ENCODE data around the gene CAMK2G. TPM values are rescaled to one million over a fixed set of nuclear protein-coding genes. Genes with fewer than 3 reads are reported as not detected.
"Not testable (repeated sequence)": the region's sequence is repeated elsewhere in the genome, so short reads cannot be mapped to it uniquely, and the experiment has no call there.

Gene CAMK2G
- total RNA-seq = 10 to 100 TPM; 12.0 to 12.4 TPM
- long read RNA-seq, partial matches to known transcripts = 4 of 37 reads
- long read RNA-seq, other reads (novel, unspliced or antisense) = 24 of 37 reads

DNA sequence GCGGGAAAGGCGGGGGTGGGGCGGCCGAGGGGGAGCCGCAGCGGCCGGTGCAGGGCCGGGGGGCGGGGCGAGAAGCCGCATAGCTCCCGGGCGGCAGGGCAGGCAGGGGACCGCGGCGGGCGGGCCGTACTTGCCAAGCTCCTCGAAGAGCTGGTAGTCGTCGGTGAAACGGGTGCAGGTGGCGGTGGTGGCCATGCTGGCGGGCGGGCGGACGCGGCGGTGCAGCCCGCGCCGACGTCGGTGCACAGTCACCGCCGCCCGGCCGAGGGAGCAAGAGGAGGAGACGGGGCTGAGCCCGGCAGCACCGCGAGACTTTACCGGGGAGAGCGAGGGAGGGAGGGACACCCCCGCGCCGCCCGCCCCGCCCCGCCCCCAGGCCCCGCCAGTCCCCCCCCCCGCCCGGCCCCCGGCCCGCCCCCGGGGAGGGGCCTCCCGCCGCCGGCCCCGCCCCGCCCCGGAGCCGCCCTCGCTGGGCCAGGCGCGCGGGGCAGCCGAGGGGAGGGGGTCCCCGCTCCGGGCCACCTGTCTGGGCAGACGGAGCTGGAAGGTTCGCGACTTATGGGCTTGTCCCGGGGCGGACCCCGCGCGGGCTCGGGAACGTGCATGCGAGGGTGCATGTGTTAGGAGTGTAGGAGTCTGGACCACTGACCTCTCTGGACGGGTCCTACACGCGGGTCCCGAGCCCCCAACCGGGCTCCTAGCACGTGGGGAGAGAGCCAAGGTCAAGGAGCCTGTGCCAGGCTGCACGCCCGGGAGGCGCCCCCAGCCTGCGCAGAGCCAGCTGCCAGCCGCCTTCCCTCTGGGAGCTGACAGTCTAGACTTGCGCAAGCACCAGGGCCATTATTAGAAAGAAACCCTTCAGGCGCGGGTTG, at the start of gene CAMK2G:
CAMK2G (minus strand) TSS at position 289 of the 872 bp plus-strand sequence; CDS start at position 195, 94 bp downstream.
- ATAC-seq (peak; percentile 93 to 94), DNase-seq (peak; percentile 84)
- intact Hi-C loops (cut with DNase I) = no loop called here

DNA sequence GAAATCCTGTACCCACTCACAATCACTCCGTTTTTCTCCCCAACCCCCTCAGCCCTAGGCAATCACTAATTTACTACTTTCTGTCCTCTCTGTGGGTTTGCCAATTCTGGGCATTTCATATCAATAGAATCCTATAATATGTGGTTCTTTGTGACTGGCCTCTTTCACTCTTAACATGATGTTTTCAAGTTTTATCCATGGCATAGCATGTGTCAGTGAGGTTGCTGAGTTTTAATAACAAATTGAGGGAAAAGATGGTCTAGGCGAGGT, 48.4 kb upstream of the CAMK2G start:
- DNase-seq (no peak), ATAC-seq (no peak)
- intact Hi-C loops (cut with DNase I) = no loop called here

DNA sequence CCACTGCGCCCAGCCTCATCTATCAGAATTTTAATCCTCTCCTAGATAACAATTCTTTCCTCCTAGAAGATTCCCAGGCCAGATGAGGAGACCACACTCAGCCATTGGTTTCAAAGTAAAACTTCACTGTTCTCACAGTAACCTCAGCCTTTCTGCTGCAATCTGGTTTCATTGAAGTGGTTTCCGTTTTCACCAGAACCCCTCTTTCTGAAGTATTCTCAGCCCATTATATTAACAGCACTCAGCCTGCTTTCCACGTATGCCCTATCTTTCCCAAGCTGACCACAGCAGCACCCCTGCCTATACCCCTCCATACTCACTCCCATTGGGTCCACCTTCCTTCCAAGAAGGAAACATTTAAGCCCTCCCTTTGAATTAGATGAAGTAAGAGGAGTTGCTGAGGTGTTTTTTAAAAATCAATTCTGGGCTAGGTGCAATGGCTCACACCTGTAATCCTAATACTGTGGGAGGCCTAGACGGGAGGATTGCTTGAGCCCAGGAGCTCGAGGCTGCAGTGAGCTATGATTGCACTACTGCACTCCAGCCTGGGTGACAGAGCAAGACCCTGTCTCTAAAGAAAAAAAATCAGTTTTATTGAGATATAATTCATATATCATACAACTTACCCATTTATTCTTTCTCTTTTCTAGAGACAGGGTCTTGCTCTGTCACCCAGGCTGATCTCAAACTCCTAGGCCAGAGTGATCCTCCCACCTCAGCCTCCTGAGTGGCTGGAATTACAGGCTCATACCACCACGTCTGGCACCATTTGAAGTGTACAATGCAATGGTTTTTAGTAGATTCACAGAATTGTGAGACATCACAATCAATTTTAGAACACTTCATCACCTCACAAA, 47.9 kb upstream of the CAMK2G start:
- intact Hi-C loops (cut with DNase I) = no loop called here
- DNase-seq = no peak
- no peak for ATAC-seq

DNA sequence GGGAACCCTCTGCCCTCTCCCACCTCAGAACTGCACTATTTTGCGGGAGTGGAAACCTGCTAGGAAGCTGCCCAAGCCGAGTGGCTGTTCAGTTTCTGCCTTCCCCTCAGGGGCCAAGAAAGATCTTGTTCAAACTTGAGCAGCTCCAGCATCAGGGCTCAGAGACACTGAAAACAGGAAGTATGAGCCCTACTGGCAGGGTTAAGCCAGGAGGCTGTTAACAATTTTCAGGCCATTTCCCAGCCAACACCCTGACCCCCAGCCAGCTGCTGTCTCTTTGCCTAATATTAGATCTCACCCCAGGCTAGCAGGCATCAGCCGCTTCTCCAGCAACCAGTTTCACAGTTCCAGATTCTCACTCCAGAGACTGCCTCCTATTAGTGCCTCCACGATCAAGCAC, 45.7 kb upstream of the CAMK2G start:
- ATAC-seq = peak; percentile 66 to 69
- intact Hi-C loops (cut with DNase I) = no loop called here
- DNase-seq = peak; percentile 45

DNA sequence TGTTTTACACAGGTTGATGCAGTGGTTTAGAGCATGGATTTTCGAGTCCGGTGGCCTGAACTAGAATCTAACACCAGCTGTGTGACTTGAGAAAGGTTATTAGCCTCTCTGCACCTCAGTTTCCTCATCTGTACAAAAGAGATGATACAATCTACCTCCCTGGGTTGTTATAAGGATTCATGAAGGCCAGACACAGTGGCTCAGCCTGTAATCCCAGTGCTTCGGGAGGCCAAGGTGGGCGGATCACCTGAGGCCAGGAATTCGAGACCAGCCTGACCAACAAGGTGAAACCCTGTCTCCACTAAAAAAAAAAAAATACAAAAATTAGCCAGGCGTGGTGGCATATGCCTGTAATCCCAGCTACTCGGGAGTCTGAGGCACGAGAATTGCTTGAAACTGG, 45.1 kb upstream of the CAMK2G start:
- DNase-seq; intact Hi-C loops (cut with DNase I); ATAC-seq: not testable (repeated sequence)

DNA sequence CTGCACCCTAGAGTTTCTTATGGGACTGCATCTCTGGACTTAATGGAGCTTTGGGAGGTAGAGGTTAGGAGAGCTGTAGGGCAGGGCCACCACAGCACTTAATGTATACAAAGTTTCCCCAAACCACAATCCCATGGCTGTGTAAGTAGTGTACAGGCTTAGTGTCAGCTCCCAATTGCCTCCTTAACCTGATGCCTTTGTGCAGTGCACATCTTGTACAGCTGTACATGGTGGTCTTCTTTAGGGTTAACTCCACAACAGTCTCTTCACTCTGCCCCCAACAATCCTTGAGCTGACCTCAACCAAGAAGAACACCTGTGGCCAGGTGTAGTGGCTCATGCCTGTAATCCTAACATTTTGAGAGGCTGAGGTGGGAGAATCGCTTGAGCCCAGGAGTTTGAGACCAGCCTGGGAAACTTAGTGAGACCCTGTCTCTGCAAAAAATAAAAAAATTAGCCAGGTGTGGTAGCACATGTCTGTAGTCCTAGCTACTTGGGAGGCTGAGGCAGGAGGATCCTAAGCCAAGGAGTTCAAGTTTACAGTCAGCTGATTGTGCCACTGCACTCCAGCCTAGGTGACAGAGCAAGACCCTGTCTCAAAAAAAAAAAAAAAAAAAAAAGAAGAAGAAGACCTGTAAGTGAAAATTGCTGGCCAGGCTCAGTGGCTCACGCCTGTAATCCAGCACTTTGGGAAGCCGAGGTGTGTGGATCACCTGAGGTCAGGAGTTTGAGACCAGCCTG, 43.4 kb upstream of the CAMK2G start:
- ATAC-seq (no peak), DNase-seq (no peak)
- intact Hi-C loops (cut with DNase I) = no loop called here

DNA sequence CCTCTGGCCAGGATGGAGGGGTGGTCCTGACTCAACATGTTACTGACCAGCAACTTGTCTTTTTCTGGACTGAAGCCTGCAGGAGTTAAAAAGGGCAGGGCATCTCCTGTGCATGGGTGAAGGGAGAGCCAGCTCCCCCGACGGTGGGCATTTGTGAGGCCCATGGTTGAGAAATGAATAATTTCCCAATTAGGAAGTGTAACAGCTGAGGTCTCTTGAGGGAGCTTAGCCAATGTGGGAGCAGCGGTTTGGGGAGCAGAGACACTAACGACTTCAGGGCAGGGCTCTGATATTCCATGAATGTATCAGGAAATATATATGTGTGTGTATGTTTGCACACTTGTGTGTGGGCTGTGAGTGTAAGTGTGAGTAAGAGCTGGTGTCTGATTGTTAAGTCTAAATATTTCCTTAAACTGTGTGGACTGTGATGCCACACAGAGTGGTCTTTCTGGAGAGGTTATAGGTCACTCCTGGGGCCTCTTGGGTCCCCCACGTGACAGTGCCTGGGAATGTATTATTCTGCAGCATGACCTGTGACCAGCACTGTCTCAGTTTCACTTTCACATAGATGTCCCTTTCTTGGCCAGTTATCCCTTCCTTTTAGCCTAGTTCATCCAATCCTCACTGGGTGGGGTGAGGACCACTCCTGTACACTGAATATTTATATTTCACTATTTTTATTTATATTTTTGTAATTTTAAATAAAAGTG, 42.6 kb upstream of the CAMK2G start:
- intact Hi-C loops (cut with DNase I) = no loop called here
- ATAC-seq (peak in 1 of 2 donors; percentile 17), DNase-seq (no peak)

DNA sequence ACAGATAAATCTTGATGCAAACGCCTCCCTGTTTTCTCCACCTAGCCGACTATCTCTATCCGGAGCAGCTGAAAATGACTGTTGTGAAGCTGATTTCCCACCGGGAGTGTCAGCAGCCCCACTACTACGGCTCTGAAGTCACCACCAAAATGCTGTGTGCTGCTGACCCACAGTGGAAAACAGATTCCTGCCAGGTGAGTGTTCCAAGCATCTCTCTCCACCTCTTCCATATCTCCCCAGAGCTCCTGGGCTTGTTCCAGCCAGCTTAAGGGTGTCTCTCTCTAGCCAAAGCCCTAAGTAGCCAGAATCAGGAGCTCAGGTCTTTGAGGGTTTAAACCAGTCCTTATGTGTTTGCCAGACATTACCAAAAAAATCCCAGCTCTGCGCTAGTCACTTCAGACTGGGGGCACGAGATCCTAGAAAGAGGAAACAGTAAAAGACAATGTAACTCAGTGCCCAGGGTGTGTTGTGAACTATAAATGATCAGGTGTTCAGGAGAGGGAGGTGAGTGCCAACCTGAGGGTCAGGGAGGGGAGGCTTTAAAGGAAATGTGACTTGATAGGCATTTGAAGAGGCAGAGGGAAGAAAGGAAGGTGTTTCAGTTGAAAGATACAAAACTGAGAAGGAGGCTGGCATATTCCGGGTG, 41.0 kb upstream of the CAMK2G start:
- intact Hi-C loops (cut with DNase I) = no loop called here
- DNase-seq = no peak
- ATAC-seq = no peak

DNA sequence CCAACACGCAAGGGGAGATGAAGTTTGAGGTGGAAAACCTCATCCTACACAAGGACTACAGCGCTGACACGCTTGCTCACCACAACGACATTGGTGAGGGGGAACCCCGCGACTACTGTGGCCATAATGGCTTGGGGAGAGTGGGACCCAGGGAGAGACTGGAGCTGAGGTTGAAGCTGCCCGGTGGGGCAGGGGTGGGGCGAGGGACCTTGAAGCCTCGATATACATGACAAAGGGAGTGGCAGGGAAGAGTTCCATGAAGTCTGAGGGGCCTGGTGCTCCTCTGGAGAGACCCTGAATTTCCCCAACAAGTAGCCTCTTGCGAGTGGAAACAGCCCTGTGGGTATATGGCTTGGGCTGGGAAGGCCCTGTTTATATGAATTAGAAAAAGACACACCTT, 39.7 kb upstream of the CAMK2G start:
- ATAC-seq (no peak), DNase-seq (no peak)
- intact Hi-C loops (cut with DNase I) = no loop called here

DNA sequence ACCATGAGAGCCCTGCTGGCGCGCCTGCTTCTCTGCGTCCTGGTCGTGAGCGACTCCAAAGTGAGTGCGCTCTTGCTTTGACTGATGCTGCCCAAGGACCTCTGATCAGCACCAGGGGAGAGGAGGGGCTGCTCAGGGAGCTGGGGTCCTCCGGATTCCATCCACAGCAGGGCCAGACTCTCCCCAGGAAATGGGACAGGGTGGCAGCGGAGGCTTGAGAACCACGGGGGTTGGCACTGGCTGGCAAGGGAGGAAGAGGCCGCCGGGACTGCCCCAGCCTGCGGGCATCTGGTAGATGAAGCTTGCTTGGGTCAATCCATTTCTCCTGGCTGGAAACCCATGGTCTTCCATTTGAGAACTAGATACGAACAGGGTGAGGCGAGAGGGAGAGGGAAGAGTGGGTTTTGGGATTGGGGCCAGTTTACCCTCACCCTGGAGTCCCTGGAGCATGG, 37.2 kb upstream of the CAMK2G start:
- intact Hi-C loops (cut with DNase I) = no loop called here
- DNase-seq (no peak), ATAC-seq (no peak)

DNA sequence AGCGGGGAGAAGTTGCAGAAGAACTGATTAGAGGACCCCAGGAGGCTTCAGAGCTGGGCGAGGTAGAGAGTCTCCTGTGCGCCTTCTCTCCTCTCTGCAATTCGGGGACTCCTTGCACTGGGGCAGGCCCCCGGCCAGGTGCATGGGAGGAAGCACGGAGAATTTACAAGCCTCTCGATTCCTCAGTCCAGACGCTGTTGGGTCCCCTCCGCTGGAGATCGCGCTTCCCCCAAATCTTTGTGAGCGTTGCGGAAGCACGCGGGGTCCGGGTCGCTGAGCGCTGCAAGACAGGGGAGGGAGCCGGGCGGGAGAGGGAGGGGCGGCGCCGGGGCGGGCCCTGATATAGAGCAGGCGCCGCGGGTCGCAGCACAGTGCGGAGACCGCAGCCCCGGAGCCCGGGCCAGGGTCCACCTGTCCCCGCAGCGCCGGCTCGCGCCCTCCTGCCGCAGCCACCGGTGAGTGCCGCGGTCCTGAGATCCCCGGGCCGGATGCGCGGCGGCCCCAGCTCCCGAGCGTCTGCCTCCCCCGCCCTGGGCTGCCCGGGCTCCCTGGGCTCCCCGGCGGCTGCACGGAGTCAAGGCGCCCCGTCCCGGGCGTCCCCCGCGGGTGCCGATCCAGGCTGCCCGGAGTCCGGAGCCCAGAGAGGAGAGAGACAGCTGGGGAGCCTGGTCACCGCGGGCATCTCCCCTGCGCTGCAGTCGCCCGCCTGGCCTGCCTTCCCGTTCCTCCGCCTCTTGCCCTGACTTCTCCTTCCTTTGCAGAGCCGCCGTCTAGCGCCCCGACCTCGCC, 36.6 kb upstream of the CAMK2G start, which contains the start of gene PLAU:
PLAU (plus strand) TSS at position 369 of the 789 bp plus-strand sequence. CDS start 424 bp downstream, outside the sequence.
- intact Hi-C loops (cut with DNase I) = no loop called here
- peak; percentile 55 to 56 for ATAC-seq

DNA sequence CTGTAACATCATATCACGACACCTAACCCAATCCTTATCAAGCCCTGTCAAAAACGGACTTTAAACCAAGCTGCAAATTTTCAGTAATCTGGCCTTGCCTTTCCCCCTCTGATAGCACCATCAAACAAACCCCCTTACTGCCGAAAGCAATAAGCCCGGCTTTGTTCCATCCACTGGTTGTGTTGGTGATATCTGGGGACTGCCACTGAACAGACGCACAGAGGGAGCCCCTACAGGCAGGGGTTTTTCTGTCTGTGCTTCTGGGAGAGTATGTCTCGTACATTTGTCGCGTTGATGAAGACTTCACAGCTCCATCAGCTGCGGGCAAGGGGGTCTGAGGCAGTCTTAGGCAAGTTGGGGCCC, 36.0 kb upstream of the CAMK2G start:
- intact Hi-C loops (cut with DNase I) = no loop called here
- DNase-seq (no peak), ATAC-seq (no peak)

More for the DNA sequence above, 36.6 kb upstream of the CAMK2G start, which contains the start of gene PLAU:
- peak; percentile 54 for DNase-seq

DNA sequence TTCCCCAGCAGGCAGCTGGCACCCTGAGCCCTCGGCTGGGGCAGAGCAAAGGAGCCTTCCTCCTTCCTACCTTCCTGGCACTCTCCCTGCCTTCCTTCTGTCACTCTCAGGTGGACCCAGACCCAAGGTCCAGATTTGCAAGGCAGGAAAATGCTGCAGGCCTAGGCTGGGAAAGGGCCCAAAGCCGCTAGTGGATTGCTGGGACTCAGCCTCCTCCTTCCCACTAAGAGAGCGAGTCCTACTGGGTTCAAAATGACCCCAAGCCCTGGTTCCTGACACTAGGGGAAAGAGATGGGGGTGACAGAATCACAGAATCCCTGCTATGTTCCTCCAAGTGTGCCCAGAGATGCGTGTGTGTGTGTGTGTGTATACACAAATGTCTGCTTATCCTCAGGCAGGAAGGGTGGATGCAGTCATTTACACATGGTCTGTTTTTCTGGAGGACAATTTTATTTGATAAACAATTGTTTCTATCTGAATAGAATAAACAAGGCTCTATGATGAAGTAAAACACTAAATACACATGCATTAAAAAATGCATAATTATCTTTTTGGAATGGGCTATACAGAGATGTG, 35.3 kb upstream of the CAMK2G start:
- intact Hi-C loops (cut with DNase I) = no loop called here
- no peak for DNase-seq
- no peak for ATAC-seq

DNA sequence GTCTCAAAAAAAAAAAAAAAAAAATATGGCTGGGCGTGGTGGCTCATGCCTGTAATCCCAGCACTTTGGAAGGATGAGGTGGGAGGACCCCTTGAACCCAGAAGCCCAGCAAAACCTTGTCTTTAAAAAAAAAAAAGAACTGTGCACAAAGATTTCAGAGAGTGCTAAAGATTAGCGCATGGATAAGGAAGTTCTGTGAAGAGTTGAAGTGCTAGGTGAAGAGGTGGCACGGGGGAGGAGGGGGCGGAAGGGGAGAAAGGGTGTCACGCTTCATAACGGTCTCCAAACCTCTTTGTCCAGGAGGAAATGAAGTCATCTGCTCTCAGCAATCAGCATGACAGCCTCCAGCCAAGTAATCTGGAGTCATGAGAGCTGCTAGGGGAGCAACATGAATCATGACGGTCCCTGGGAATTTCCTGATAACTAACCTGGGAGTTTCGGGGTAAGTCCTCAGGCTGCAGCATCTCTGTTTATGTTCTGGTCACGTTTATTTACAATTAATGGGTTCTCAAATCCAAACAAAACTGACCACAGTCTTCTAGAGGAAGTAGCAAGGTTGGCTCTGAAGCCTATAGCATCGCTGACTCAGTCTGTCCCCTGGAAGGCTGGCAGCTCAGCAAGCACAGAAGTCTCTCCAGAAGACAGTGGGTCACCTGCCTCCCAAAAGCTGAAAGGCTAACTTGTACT, 34.6 kb upstream of the CAMK2G start:
- peak in 1 of 2 donors; percentile 40 for ATAC-seq
- peak; percentile 57 for DNase-seq
- intact Hi-C loops (cut with DNase I) = no loop called here

DNA sequence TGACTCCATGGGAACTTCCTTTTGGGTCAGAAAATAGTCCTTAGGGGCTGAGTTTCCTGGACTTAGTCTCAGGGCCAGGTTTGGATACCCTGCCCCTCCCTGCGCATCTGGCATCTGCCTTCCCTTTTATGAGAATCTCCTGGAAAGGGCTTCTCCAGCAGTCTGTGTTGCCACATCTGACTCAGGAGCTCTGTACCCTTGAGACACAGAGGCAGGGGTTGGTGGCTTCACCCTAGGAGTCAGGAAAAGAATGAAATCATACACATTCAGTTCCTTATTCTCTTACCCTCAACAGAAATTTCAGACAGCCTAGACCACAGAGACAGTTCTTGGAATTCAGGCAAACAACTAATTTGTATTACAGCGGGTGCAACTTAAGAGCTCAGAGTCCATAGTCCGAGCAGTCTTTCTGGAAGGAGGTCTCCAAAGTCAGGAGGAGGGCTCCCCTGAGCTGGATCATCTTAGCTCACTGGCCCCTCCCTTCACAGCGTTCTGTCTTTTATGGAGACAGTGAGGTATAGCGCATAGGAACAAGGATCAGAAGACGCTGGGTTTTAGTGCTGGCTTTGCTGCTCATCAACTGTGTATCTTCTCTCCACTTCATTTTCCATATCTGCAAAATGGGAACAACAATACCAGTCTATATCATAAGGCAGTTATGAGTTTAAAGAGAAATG, 33.6 kb upstream of the CAMK2G start:
- intact Hi-C loops (cut with DNase I) = no loop called here
- DNase-seq (peak; percentile 62), ATAC-seq (peak in 1 of 2 donors; percentile 30)

Measured in left cardiac atrium (tissue), 4 donors.